ENCODE measurements around the gene HS3ST6.
A peak's percentile ranks its signal among the peaks of the same experiment; 100 is the strongest.
"Not testable (repeated sequence)": the region's sequence is repeated elsewhere in the genome, so short reads cannot be mapped to it uniquely, and the experiment has no call there.

HS3ST6 gene

GRCh38 chr16:1947369-1947670 lies 29.1 kb upstream of the HS3ST6 start:
- no peak for DNase-seq (ENCODE audit: low read depth in 3 of 3, low spot score in 1 of 3)

GRCh38 chr16:1946495-1947368 lies 28.5 kb upstream of the HS3ST6 start:
- DNase-seq (ENCODE audit: low read depth in 3 of 3, low spot score in 1 of 3) = no peak

GRCh38 chr16:1945559-1946391 lies 27.6 kb upstream of the HS3ST6 start:
- no peak for DNase-seq (ENCODE audit: low read depth in 3 of 3, low spot score in 1 of 3)

- no peak for DNase-seq (ENCODE audit: low read depth in 3 of 3, low spot score in 1 of 3)
These were observed 26.5 kb upstream of the HS3ST6 start for GRCh38 chr16:1944612-1945199.

GRCh38 chr16:1942810-1943726 lies 24.9 kb upstream of the HS3ST6 start, which contains the start of gene MSRB1:
Gene MSRB1 (minus strand): TSS chr16:1943199. CDS start chr16:1943156, 43 bp downstream.
- peak; percentile 95 to 99 (median 98) for DNase-seq (ENCODE audit: low read depth in 3 of 3, low spot score in 1 of 3)

- DNase-seq (ENCODE audit: low read depth in 3 of 3, low spot score in 1 of 3) = no peak
These were observed 24.0 kb upstream of the HS3ST6 start for GRCh38 chr16:1942047-1942809.

- DNase-seq (ENCODE audit: low read depth in 3 of 3, low spot score in 1 of 3) = no peak
These were observed 23.2 kb upstream of the HS3ST6 start for GRCh38 chr16:1941162-1942046.

GRCh38 chr16:1940273-1941161 lies 22.3 kb upstream of the HS3ST6 start:
- DNase-seq (ENCODE audit: low read depth in 3 of 3, low spot score in 1 of 3) = no peak

- not testable (repeated sequence) for DNase-seq (ENCODE audit: low read depth in 3 of 3, low spot score in 1 of 3)
These were observed 21.6 kb upstream of the HS3ST6 start for GRCh38 chr16:1939833-1940232.

GRCh38 chr16:1938910-1939309 lies 20.7 kb upstream of the HS3ST6 start:
- no peak for DNase-seq (ENCODE audit: low read depth in 3 of 3, low spot score in 1 of 3)

GRCh38 chr16:1938316-1938715 lies 20.1 kb upstream of the HS3ST6 start:
- DNase-seq (ENCODE audit: low read depth in 3 of 3, low spot score in 1 of 3) = no peak

- no peak for DNase-seq (ENCODE audit: low read depth in 3 of 3, low spot score in 1 of 3)
These were observed 18.8 kb upstream of the HS3ST6 start for GRCh38 chr16:1936945-1937479.

- DNase-seq (ENCODE audit: low read depth in 3 of 3, low spot score in 1 of 3) = no peak
These were observed 15.0 kb upstream of the HS3ST6 start for GRCh38 chr16:1933097-1933661.

GRCh38 chr16:1932050-1933028 lies 14.1 kb upstream of the HS3ST6 start:
- DNase-seq (ENCODE audit: low read depth in 3 of 3, low spot score in 1 of 3) = no peak

GRCh38 chr16:1930338-1930720 lies 12.1 kb upstream of the HS3ST6 start:
- no peak for DNase-seq (ENCODE audit: low read depth in 3 of 3, low spot score in 1 of 3)

Measured in stimulated activated CD4-positive, alpha-beta T cell treated with anti-CD3 and anti-CD28 coated beads, TNF-alpha, amount 100 ng/mL, for 1 hour (primary cell).